Glutamatergic neuron (in vitro differentiated cells): Measurements from ENCODE around the gene OR52A1. TPM values are rescaled to one million over a fixed set of nuclear protein-coding genes. Genes with fewer than 3 reads are reported as not detected.

Source experiments
- DNase-seq: peaks from one replicate; pipeline ENCODE4 v3.0.0; 2022
- H3K27ac Mint-ChIP-seq: one replicate; pipeline ENCODE4 v1.8.0; 2020; ENCODE audit warnings: mild to moderate bottlenecking, mixed read lengths, inconsistent platforms; ENCODE audit not compliant: unreplicated experiment
- H3K27me3 Mint-ChIP-seq: one replicate; pipeline ENCODE4 v1.8.0; 2020; ENCODE audit warnings: mild to moderate bottlenecking, moderate library complexity, mixed read lengths, inconsistent platforms; ENCODE audit not compliant: unreplicated experiment
- H3K36me3 Mint-ChIP-seq: one replicate; pipeline ENCODE4 v1.8.0; 2020; ENCODE audit warnings: mild to moderate bottlenecking, mixed read lengths, inconsistent platforms; ENCODE audit not compliant: unreplicated experiment
- H3K4me1 Mint-ChIP-seq: one replicate; pipeline ENCODE4 v1.8.0; 2020; ENCODE audit warnings: mild to moderate bottlenecking, low read depth, mixed read lengths, inconsistent platforms; ENCODE audit not compliant: unreplicated experiment
- H3K4me3 Mint-ChIP-seq: one replicate; pipeline ENCODE4 v1.8.0; 2020; ENCODE audit warnings: mild to moderate bottlenecking, mixed read lengths, inconsistent platforms; ENCODE audit not compliant: unreplicated experiment
- H3K9me3 Mint-ChIP-seq: one replicate; pipeline ENCODE4 v1.8.0; 2020; ENCODE audit warnings: mild to moderate bottlenecking, moderate library complexity, mixed read lengths, inconsistent platforms; ENCODE audit not compliant: unreplicated experiment
- long read RNA-seq: library from polyadenylated mRNA; unstranded; transcript quantifications from one replicate; pipeline ENCODE4 v2.0.0, GENCODE V29; 2020; ENCODE audit not compliant: unreplicated experiment
- total RNA-seq: library from RNA; stranded (reverse); fragmentation: NEBNext Ultra II Directional; extraction: Animal tissue kit (Norgen Biotek cat#: 25700); gene quantifications from one replicate; pipeline ENCODE4 v1.2.1, GENCODE V29; 2021; ENCODE audit not compliant: unreplicated experiment
- TF ChIP-seq, protein P1 (sequence below): fragments of 200-600 bp; sonication (generic); IDR thresholded peaks from one replicate; pipeline ENCODE4 v1.5.0; 2021; ENCODE audit not compliant: partially characterized antibody, unreplicated experiment

Gene OR52A1
- not detected for total RNA-seq
- long read RNA-seq = 0 reads

GRCh38 chr11:5154657-5155056 lies at the start of gene OR52A1:
TSS of gene OR52A1 (minus strand) at chr11:5154757. CDS start at chr11:5152369, 2,388 bp downstream.
- Mint-ChIP-seq H3K36me3 (no peaks in the 10 kb centered on the region), H3K9me3 (no peaks in the 10 kb centered on the region), H3K27ac (no peak within 1 kb of the TSS), H3K4me1 (no peaks in the 10 kb centered on the region), H3K27me3 (no peaks in the 10 kb centered on the region), H3K4me3 (no peak within 1 kb of the TSS)
- TF ChIP-seq, protein P1, sequence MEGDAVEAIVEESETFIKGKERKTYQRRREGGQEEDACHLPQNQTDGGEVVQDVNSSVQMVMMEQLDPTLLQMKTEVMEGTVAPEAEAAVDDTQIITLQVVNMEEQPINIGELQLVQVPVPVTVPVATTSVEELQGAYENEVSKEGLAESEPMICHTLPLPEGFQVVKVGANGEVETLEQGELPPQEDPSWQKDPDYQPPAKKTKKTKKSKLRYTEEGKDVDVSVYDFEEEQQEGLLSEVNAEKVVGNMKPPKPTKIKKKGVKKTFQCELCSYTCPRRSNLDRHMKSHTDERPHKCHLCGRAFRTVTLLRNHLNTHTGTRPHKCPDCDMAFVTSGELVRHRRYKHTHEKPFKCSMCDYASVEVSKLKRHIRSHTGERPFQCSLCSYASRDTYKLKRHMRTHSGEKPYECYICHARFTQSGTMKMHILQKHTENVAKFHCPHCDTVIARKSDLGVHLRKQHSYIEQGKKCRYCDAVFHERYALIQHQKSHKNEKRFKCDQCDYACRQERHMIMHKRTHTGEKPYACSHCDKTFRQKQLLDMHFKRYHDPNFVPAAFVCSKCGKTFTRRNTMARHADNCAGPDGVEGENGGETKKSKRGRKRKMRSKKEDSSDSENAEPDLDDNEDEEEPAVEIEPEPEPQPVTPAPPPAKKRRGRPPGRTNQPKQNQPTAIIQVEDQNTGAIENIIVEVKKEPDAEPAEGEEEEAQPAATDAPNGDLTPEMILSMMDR = no peak
- no peak for DNase-seq

GRCh38 chr11:5203366-5203765 lies 48.8 kb upstream of the OR52A1 start:
- no peaks in the 10 kb centered on the region for H3K4me1 Mint-ChIP-seq
- H3K4me3 Mint-ChIP-seq = no peak overlapping the region
- H3K27me3 Mint-ChIP-seq = no peaks in the 10 kb centered on the region
- TF ChIP-seq, protein P1 = no peak
- H3K27ac Mint-ChIP-seq = no peak overlapping the region
- no peaks in the 10 kb centered on the region for H3K36me3 Mint-ChIP-seq
- no peak for DNase-seq
- no peaks in the 10 kb centered on the region for H3K9me3 Mint-ChIP-seq

DNA sequence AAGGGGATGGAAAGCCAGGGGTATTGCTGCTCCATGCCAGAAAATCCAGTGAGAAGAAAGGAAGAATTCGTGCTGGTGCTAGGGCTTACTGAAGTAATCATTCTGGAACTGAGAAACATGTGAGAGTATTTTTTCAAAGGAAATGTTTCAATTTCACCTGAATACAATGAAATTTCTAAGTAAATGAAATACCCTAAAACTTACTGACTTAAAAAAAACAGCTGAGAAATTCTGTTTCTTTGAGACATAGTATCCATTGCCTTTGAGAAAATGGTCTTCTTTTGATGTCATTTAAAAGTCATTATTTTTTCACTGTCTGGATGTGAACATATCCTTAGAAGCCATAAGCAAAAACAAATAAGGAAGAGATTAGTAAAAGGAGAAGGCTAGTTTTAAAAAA lies 46.0 kb upstream of the OR52A1 start, which contains the start of gene OR51V1:
Gene OR51V1, minus strand, starts transcription at position 101 of the 400 bp plus-strand sequence. Its CDS starts 0 bp downstream, at position 101.
- TF ChIP-seq, protein P1 = no peak
- H3K4me1 Mint-ChIP-seq = no peaks in the 10 kb centered on the region

DNA sequence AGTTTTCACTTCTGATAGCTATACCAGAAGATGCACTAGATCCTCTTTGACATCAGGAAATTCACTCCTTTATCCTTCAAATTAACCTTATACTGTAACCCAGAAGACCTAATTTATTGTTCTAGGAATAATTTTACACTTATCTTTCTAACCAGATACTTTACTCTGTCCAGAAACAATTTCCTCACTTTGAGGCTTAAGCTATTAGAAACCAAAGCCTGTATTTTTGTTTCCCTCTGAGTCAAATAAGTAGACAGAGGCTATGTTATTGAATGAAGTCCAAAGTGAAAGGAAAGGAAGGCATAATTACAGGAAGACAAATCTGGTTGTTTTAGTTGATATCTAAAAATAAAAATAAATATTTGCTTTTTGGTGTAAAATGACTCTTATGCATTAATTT lies 43.7 kb upstream of the OR52A1 start:
- no peaks in the 10 kb centered on the region for H3K4me1 Mint-ChIP-seq
- no peak overlapping the region for H3K27ac Mint-ChIP-seq
- no peaks in the 10 kb centered on the region for H3K27me3 Mint-ChIP-seq
- H3K4me3 Mint-ChIP-seq = no peak overlapping the region
- no peaks in the 10 kb centered on the region for H3K36me3 Mint-ChIP-seq
- TF ChIP-seq, protein P1 = no peak
- no peak for DNase-seq
- H3K9me3 Mint-ChIP-seq = no peaks in the 10 kb centered on the region

More for the DNA sequence above, 46.0 kb upstream of the OR52A1 start, which contains the start of gene OR51V1:
- Mint-ChIP-seq H3K36me3 (no peaks in the 10 kb centered on the region), H3K9me3 (no peaks in the 10 kb centered on the region), H3K4me3 (no peak within 1 kb of the TSS), H3K27me3 (no peaks in the 10 kb centered on the region), H3K27ac (no peak within 1 kb of the TSS)
- DNase-seq = no peak

- Mint-ChIP-seq H3K9me3 (peaks cover 2% of the 10 kb centered on the region), H3K27me3 (no peaks in the 10 kb centered on the region), H3K4me3 (no peak overlapping the region), H3K36me3 (no peaks in the 10 kb centered on the region), H3K27ac (no peak overlapping the region), H3K4me1 (no peaks in the 10 kb centered on the region)
- TF ChIP-seq, protein P1 = no peak
- DNase-seq = no peak
Observed at GRCh38 chr11:5197536-5197935, 43.0 kb upstream of the OR52A1 start.
